ENCODE measurements around the gene XBP1. TPM values are rescaled to one million over a fixed set of nuclear protein-coding genes. Genes with fewer than 3 reads are reported as not detected.

The XBP1 gene
- total RNA-seq, 1 donor from 2014 or later: 141 TPM

DNA sequence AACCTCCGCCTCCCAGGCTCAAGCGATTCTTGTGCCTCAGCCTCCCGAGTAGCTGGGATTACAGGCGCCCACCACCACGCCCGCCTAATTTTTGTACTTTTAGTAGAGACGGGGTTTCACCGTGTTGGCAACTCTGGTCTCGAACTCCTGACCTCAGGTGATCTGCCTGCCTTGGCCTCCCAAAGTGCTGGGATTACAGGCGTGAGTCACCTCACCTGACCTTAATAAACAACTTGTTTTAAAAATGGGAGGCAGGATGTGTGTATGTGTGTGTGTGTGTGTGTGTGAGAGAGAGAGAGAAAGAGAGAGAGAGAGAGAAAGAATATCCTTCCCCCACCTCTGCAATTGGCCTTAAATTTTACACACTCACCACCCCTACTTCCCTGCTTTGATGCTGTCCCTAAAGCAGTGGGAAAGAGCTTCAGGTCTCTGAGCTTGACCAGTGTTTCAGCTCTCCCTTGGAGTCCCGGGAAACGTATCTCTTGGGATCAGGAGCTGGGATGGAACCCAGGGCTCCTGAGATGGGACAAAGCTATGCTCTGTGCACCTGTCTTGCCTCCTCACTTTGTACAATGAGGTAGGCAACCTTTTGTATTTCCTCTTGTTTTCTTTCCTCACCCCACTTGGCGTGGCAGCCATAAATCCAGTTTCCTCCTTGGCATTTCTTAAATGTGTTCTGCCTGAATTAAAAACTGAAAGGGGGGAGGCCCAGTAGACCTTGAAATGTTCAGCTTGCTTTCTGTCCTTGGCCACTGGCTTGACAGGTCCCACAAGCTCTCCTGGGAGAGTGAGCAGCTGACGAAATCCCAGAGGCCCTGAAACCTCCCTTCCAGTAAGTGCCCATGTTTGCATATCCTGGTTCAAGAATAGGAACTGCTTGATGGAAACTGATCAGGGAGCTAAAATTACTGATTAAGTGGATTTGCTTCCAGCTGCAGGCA is 17.8 kb upstream of the XBP1 start:
- Histone ChIP-seq H3K4me3 (no peak overlapping the region), H3K4me1 (peaks cover 27% of the 10 kb centered on the region), H3K27me3 (no peaks in the 10 kb centered on the region), H3K36me3 (no peaks in the 10 kb centered on the region), H3K9me3 (no peaks in the 10 kb centered on the region), H3K27ac (peak overlapping the region; percentile 49)
- intact Hi-C loops (cut with DNase I): no loop called here
- no peak for DNase-seq (ENCODE audit: extremely low spot score in 2 of 2)
- TF ChIP-seq POLR2AphosphoS5 (IDR thresholded peaks at IDR 0.05; ENCODE audit: insufficient read depth in 1 of 2, low read depth in 1 of 2) (peak in 1 of 2 donors; percentile 43), POLR2A (IDR thresholded peaks at IDR 0.05) (no peak)

DNA sequence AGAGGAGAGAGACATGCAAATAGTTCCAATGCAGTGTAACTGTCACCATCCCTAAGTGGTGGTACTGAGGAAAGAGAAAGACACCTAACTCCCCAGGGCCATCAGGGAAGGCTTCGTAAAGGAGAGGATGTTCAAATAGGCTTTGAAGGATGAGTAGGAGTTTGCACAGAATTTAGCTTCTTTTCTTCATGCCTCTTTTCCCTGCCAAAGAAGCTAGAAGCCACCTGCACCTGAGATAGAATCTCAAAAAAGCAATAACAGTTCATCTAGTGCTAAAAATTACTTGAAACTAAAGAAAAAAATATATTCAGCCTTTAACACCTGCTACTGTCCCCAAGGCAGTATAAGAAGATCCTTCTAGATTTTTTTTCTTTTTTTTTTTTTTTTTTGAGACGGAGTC is 16.7 kb upstream of the XBP1 start:
- Histone ChIP-seq H3K27ac (no peak overlapping the region), H3K4me3 (no peak overlapping the region)

DNA sequence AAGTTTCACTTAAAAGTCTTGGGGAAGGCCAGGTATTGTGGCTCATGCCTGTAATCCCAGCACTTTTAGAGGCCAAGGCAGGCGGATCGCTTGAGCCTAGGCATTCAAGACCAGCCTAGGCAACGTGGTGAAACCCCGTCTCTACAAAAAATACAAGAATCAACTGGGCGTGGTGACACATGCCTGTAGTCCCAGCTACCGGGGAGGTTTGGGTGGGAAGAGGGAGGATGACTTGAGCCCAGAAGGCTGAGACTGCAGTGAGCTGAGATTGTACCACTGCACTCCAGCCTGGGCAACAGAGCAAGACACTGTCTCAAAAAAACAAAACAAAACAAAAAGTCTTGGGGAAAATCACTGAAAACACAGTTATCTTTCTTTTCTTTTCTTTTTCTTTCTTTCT is 15.4 kb upstream of the XBP1 start:
- intact Hi-C loops (cut with DNase I): no loop called here
- peak overlapping the region; percentile 40 for H3K27ac ChIP-seq
- H3K36me3 ChIP-seq: no peaks in the 10 kb centered on the region
- TF ChIP-seq POLR2AphosphoS5 (IDR thresholded peaks at IDR 0.05; ENCODE audit: insufficient read depth in 1 of 2, low read depth in 1 of 2) (no peak), POLR2A (IDR thresholded peaks at IDR 0.05) (no peak)
- TF ChIP-seq, protein P1, sequence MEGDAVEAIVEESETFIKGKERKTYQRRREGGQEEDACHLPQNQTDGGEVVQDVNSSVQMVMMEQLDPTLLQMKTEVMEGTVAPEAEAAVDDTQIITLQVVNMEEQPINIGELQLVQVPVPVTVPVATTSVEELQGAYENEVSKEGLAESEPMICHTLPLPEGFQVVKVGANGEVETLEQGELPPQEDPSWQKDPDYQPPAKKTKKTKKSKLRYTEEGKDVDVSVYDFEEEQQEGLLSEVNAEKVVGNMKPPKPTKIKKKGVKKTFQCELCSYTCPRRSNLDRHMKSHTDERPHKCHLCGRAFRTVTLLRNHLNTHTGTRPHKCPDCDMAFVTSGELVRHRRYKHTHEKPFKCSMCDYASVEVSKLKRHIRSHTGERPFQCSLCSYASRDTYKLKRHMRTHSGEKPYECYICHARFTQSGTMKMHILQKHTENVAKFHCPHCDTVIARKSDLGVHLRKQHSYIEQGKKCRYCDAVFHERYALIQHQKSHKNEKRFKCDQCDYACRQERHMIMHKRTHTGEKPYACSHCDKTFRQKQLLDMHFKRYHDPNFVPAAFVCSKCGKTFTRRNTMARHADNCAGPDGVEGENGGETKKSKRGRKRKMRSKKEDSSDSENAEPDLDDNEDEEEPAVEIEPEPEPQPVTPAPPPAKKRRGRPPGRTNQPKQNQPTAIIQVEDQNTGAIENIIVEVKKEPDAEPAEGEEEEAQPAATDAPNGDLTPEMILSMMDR (IDR thresholded peaks at IDR 0.05): no peak
- DNase-seq (ENCODE audit: extremely low spot score in 2 of 2): no peak
- H3K9me3 ChIP-seq: no peaks in the 10 kb centered on the region
- no peaks in the 10 kb centered on the region for H3K27me3 ChIP-seq
- H3K4me3 ChIP-seq: no peak overlapping the region
- H3K4me1 ChIP-seq: peaks cover 47% of the 10 kb centered on the region

More for the DNA sequence above, 16.7 kb upstream of the XBP1 start:
- intact Hi-C loops (cut with DNase I): no loop called here
- H3K27me3 ChIP-seq: no peaks in the 10 kb centered on the region
- TF ChIP-seq, protein P1 (IDR thresholded peaks at IDR 0.05): no peak
- no peak for TF ChIP-seq POLR2A (IDR thresholded peaks at IDR 0.05)
- H3K9me3 ChIP-seq: no peaks in the 10 kb centered on the region
- peaks cover 38% of the 10 kb centered on the region for H3K4me1 ChIP-seq
- H3K36me3 ChIP-seq: no peaks in the 10 kb centered on the region
- DNase-seq (ENCODE audit: extremely low spot score in 2 of 2): no peak

DNA sequence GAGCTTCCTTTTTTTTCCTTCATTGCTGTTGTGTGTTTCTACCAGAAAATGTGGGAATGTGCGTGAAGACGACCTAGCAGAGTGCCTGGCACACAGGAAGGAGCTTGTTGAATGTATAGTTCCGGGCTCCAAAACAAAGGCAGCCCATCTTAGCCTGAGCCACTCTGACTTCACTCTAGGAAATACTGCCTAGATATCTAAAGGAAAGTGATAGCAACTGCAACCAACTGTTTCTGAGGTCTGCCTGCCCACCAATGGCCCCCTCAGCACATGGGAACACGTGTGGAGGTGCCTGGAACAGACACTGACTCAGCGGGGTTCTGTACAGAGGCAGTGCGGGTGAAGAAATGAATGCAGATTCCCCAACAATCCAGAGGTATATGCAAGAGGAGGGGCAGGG is 14.7 kb upstream of the XBP1 start:
- Histone ChIP-seq H3K4me3 (no peak overlapping the region), H3K36me3 (no peaks in the 10 kb centered on the region), H3K27me3 (no peaks in the 10 kb centered on the region), H3K9me3 (no peaks in the 10 kb centered on the region), H3K4me1 (peaks cover 47% of the 10 kb centered on the region), H3K27ac (peak overlapping the region; percentile 40)
- DNase-seq (ENCODE audit: extremely low spot score in 2 of 2): no peak
- TF ChIP-seq POLR2AphosphoS5 (IDR thresholded peaks at IDR 0.05; ENCODE audit: insufficient read depth in 1 of 2, low read depth in 1 of 2) (no peak), POLR2A (IDR thresholded peaks at IDR 0.05) (no peak)
- TF ChIP-seq, protein P1 (IDR thresholded peaks at IDR 0.05): no peak
- intact Hi-C loops (cut with DNase I): no loop called here

DNA sequence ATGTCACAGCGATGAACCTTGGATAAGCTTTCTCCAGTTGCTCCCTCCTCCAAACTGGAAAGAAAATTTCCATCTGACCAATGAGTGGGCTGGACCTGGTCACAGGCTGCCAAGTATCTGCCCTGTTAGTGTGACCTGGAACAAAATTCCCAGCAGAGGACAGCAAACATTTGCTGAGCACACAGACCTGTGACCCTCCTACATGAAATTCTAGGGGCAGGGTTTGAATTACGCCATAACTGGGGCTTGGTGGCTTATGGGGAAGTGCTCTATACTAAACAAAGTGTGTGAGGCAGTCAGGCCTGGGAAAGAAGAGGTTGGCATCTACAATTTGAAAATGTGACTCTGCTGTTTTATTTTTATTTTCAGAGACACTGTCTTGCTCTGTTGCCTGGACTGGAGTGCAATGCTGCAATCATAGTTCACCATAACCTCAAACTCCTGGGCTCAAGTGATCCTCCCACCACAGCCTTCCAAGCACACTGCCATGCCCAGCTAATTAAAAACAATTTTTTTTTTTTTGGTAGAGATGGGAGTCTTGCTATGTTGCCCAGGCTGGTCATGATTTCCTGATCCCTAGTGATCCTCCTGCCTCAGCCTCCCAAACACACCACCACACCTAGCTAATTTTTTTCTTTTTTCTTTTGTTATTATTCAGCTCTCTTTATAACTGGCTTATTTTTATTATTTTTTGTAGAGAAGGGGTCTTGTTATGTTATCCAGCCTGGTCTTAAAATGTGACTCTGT is 13.6 kb upstream of the XBP1 start:
- H3K9me3 ChIP-seq: no peaks in the 10 kb centered on the region
- H3K27ac ChIP-seq: peak overlapping the region; percentile 64
- H3K36me3 ChIP-seq: no peaks in the 10 kb centered on the region
- no peaks in the 10 kb centered on the region for H3K27me3 ChIP-seq
- H3K4me3 ChIP-seq: no peak overlapping the region
- peaks cover 41% of the 10 kb centered on the region for H3K4me1 ChIP-seq
- intact Hi-C loops (cut with DNase I): no loop called here
- no peak for DNase-seq (ENCODE audit: extremely low spot score in 2 of 2)
- TF ChIP-seq POLR2A (IDR thresholded peaks at IDR 0.05) (no peak), POLR2AphosphoS5 (IDR thresholded peaks at IDR 0.05; ENCODE audit: insufficient read depth in 1 of 2, low read depth in 1 of 2) (peak in 1 of 2 donors; percentile 39)
- TF ChIP-seq, protein P1 (IDR thresholded peaks at IDR 0.05): no peak

All from vagina (tissue), 2 donors.